Measurements from ENCODE around the gene TSPAN7. TPM values are rescaled to one million over a fixed set of nuclear protein-coding genes. Genes with fewer than 3 reads are reported as not detected.
A peak's percentile ranks its signal among the peaks of the same experiment; 100 is the strongest.

Gene TSPAN7
- total RNA-seq, 2 donors from 2014 or later, result 8.6 to 18.8 TPM

DNA sequence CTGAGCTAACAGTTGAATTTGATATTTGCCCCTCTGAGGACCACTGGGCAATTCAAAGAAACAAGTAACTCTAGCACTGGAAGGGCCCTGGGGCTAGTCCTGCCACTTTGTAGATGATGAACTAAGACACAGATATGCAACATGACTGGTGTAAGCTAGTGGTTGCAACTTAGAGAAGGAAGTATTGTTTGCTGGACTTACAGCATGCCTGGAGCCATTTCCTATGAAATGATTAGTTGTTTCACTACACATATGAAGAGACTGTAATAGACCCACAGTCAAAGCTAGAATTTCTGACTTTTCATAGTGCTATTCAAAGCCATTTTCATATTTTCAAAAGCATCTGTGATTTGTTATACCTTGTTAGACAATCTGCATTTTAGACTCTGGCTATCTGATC lies 96.2 kb downstream of the TSPAN7 start:
- Histone ChIP-seq H3K36me3 (replicated peaks in 1 of 2; ENCODE audit: insufficient read depth in 1 of 2, low read depth in 2 of 2) (no peaks in the 10 kb centered on the region), H3K27ac (no peak overlapping the region), H3K4me1 (peaks cover 21% of the 10 kb centered on the region), H3K9me3 (no peaks in the 10 kb centered on the region), H3K4me3 (no peak overlapping the region), H3K27me3 (no peaks in the 10 kb centered on the region)
- no peak for ATAC-seq
- intact Hi-C loops (cut with DNase I), result no loop called here
- DNase-seq, result no peak
- TF ChIP-seq POLR2A (IDR thresholded peaks at IDR 0.05) (no peak), CTCF (IDR thresholded peaks at IDR 0.05) (no peak)

DNA sequence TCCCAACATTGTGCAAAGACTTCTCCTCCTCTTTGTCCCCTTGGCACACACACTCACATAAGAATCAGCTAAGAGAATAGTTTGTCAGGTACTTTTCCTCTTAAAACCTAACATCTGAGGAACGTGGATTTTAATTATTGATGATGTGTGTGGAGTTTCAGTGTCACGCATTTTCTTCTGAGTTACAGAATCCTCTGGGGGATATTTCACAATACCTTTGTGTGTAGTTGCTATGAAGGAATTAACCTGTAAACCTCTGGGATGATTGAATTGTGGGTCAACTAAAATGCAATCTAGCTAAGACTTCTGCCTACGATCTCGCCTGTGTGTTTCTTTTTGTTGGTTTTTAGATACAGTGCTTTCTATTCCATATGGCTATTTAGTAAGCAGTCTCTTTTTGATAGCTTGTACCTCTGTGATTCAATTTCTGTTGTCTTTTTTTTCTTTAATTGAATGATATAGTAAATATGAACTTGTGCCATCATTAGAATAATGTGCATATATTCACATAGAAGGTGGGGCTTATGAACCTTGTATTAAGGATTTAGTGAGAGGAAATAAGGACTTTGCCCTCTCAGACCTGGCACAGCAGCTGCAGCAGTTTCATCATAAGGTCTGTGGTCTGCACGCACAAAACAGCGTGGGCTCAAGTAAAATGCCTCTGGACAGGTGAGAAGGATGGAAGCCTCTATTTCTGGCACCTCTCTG lies 99.2 kb downstream of the TSPAN7 start:
- intact Hi-C loops (cut with DNase I), result no loop called here
- ATAC-seq, result no peak

GRCh38 chrX:38661103-38661441 lies 99.7 kb downstream of the TSPAN7 start:
- H3K27ac ChIP-seq, result no peak overlapping the region
- DNase-seq, result no peak
- H3K4me1 ChIP-seq, result peaks cover 18% of the 10 kb centered on the region
- no peak for ATAC-seq
- H3K36me3 ChIP-seq (replicated peaks in 1 of 2; ENCODE audit: insufficient read depth in 1 of 2, low read depth in 2 of 2), result no peaks in the 10 kb centered on the region
- 9 to 14% methylated on average over 1 of the region's 1 CpG for WGBS, 2 donors
- intact Hi-C loops (cut with DNase I), result no loop called here
- H3K4me3 ChIP-seq, result no peak overlapping the region
- no peak for TF ChIP-seq POLR2A (IDR thresholded peaks at IDR 0.05)
- TF ChIP-seq CTCF (IDR thresholded peaks at IDR 0.05), result no peak
- no peaks in the 10 kb centered on the region for H3K27me3 ChIP-seq
- H3K9me3 ChIP-seq, result no peaks in the 10 kb centered on the region

More for the DNA sequence above, 99.2 kb downstream of the TSPAN7 start:
- H3K27ac ChIP-seq, result no peak overlapping the region
- 23 to 33% methylated on average over 6 of the region's 6 CpGs for WGBS, 2 donors
- peaks cover 18% of the 10 kb centered on the region for H3K4me1 ChIP-seq
- no peak overlapping the region for H3K4me3 ChIP-seq
- no peaks in the 10 kb centered on the region for H3K9me3 ChIP-seq
- no peaks in the 10 kb centered on the region for H3K27me3 ChIP-seq
- TF ChIP-seq POLR2A (IDR thresholded peaks at IDR 0.05) (no peak), CTCF (IDR thresholded peaks at IDR 0.05) (no peak)
- peak in 1 of 4 donors; percentile 26 for DNase-seq
- no peaks in the 10 kb centered on the region for H3K36me3 ChIP-seq (replicated peaks in 1 of 2; ENCODE audit: insufficient read depth in 1 of 2, low read depth in 2 of 2)

GRCh38 chrX:38661561-38661960 lies 100.2 kb downstream of the TSPAN7 start:
- H3K4me3 ChIP-seq, result no peak overlapping the region
- peaks cover 16% of the 10 kb centered on the region for H3K4me1 ChIP-seq
- no peaks in the 10 kb centered on the region for H3K9me3 ChIP-seq
- no peak overlapping the region for H3K27ac ChIP-seq
- DNase-seq (no peak), ATAC-seq (no peak)
- no peaks in the 10 kb centered on the region for H3K27me3 ChIP-seq
- 47 to 48% methylated on average over 5 of the region's 5 CpGs for WGBS, 2 donors
- H3K36me3 ChIP-seq (replicated peaks in 1 of 2; ENCODE audit: insufficient read depth in 1 of 2, low read depth in 2 of 2), result no peaks in the 10 kb centered on the region
- intact Hi-C loops (cut with DNase I), result no loop called here
- TF ChIP-seq CTCF (IDR thresholded peaks at IDR 0.05) (no peak), POLR2A (IDR thresholded peaks at IDR 0.05) (no peak)

- H3K9me3 ChIP-seq, result no peaks in the 10 kb centered on the region
- DNase-seq (no peak), ATAC-seq (no peak)
- H3K4me1 ChIP-seq, result peaks cover 16% of the 10 kb centered on the region
- H3K4me3 ChIP-seq, result no peak overlapping the region
- intact Hi-C loops (cut with DNase I), result no loop called here
- H3K27ac ChIP-seq, result no peak overlapping the region
- H3K36me3 ChIP-seq (replicated peaks in 1 of 2; ENCODE audit: insufficient read depth in 1 of 2, low read depth in 2 of 2), result no peaks in the 10 kb centered on the region
- no peak for TF ChIP-seq POLR2A (IDR thresholded peaks at IDR 0.05)
- no peak for TF ChIP-seq CTCF (IDR thresholded peaks at IDR 0.05)
- 33 to 46% methylated on average over 1 to 2 of the region's 2 CpGs for WGBS, 2 donors
- no peaks in the 10 kb centered on the region for H3K27me3 ChIP-seq
Observed at GRCh38 chrX:38662640-38663039, 101.3 kb downstream of the TSPAN7 start.
